Hepatocyte (in vitro differentiated cells): Measurements from ENCODE around the gene IRAG1. TPM values are rescaled to one million over a fixed set of nuclear protein-coding genes. Genes with fewer than 3 reads are reported as not detected.

Experiments
- DNase-seq: peaks from one replicate; pipeline ENCODE4 v3.0.0-alpha.2; 2016; ENCODE audit warnings: low spot score
- H2AFZ ChIP-seq: fragments of 200-600 bp; sonication (generic); 2 replicates; pipeline ENCODE4 v1.6.0; 2016; ENCODE audit warnings: antibody characterized with exemption, mild to moderate bottlenecking
- H3K27ac ChIP-seq: fragments of 200-600 bp; sonication (generic); 2 replicates; pipeline ENCODE4 v1.5.1; 2016; ENCODE audit warnings: mild to moderate bottlenecking
- H3K27me3 ChIP-seq: fragments of 200-600 bp; sonication (generic); 2 replicates; pipeline ENCODE4 v1.6.1; 2016
- H3K36me3 ChIP-seq: fragments of 200-600 bp; sonication (generic); replicated peaks from 2 replicates; pipeline ENCODE4 v1.5.1; 2016; ENCODE audit warnings: low read depth; ENCODE audit not compliant: insufficient read depth
- H3K4me1 ChIP-seq: fragments of 200-600 bp; sonication (generic); 2 replicates; pipeline ENCODE4 v1.5.1; 2016; ENCODE audit warnings: mild to moderate bottlenecking, moderate library complexity; ENCODE audit not compliant: insufficient read depth
- H3K4me2 ChIP-seq: fragments of 200-600 bp; sonication (generic); 2 replicates; pipeline ENCODE4 v1.6.0; 2016
- H3K4me3 ChIP-seq: fragments of 200-600 bp; sonication (generic); 2 replicates; pipeline ENCODE4 v1.5.1; 2016; ENCODE audit warnings: mild to moderate bottlenecking
- H3K79me2 ChIP-seq: fragments of 200-600 bp; sonication (generic); 2 replicates; pipeline ENCODE4 v1.6.0; 2017; ENCODE audit warnings: mild to moderate bottlenecking
- H3K9me2 ChIP-seq: fragments of 200-600 bp; sonication (generic); replicated peaks from 2 replicates; pipeline ENCODE4 v1.6.0; 2017; ENCODE audit warnings: mild to moderate bottlenecking; ENCODE audit not compliant: insufficient read depth
- H3K9me3 ChIP-seq: fragments of 200-600 bp; sonication (generic); 2 replicates; pipeline ENCODE4 v1.5.1; 2016; ENCODE audit warnings: low read depth, mild to moderate bottlenecking
- H4K20me1 ChIP-seq: fragments of 200-600 bp; sonication (generic); 2 replicates; pipeline ENCODE4 v1.6.0; 2016; ENCODE audit warnings: mild to moderate bottlenecking; ENCODE audit not compliant: insufficient read depth, poor library complexity, severe bottlenecking
- EZH2 ChIP-seq: fragments of 200-600 bp; sonication (generic); IDR thresholded peaks from 2 replicates; pipeline ENCODE4 v1.6.1; 2016; ENCODE audit warnings: antibody characterized with exemption, mild to moderate bottlenecking, borderline replicate concordance
- EZH2phosphoT487 ChIP-seq: fragments of 200-600 bp; sonication (generic); IDR thresholded peaks from one replicate; pipeline ENCODE4 v1.6.1; 2018; ENCODE audit warnings: antibody characterized with exemption, mild to moderate bottlenecking, low read depth, moderate library complexity; ENCODE audit not compliant: unreplicated experiment, severe bottlenecking
- WGBS: methylation state at CpG from one replicate; pipeline ENCODE4 v1.1.6; 2016; ENCODE audit warnings: low lambda C conversion rate; ENCODE audit errors: missing lambda C conversion rate; 5-methylcytosine and 5-hydroxymethylcytosine counted together
- polyA plus RNA-seq: library from polyadenylated mRNA; unstranded; fragments of >200 nt; fragmentation: Nextera tagmentation; extraction: Ambion mirVana; gene quantifications from 2 replicates; pipeline ENCODE4 v1.2.1, GENCODE V29; 2016
- total RNA-seq: library from RNA; depleted of rRNA; stranded (reverse); fragments of >200 nt; gene quantifications from 2 replicates; pipeline ENCODE4 v1.2.3, GENCODE V29; 2014
- TF ChIP-seq, protein P1 (sequence below): fragments of 200-600 bp; sonication (generic); IDR thresholded peaks from 2 replicates; pipeline ENCODE4 v1.5.1; 2016; ENCODE audit warnings: antibody characterized with exemption, mild to moderate bottlenecking; ENCODE audit not compliant: poor library complexity

The IRAG1 gene, protein sequence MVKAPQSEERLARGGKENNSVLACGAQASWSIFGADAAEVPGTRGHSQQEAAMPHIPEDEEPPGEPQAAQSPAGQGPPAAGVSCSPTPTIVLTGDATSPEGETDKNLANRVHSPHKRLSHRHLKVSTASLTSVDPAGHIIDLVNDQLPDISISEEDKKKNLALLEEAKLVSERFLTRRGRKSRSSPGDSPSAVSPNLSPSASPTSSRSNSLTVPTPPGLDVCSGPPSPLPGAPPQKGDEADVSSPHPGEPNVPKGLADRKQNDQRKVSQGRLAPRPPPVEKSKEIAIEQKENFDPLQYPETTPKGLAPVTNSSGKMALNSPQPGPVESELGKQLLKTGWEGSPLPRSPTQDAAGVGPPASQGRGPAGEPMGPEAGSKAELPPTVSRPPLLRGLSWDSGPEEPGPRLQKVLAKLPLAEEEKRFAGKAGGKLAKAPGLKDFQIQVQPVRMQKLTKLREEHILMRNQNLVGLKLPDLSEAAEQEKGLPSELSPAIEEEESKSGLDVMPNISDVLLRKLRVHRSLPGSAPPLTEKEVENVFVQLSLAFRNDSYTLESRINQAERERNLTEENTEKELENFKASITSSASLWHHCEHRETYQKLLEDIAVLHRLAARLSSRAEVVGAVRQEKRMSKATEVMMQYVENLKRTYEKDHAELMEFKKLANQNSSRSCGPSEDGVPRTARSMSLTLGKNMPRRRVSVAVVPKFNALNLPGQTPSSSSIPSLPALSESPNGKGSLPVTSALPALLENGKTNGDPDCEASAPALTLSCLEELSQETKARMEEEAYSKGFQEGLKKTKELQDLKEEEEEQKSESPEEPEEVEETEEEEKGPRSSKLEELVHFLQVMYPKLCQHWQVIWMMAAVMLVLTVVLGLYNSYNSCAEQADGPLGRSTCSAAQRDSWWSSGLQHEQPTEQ
- total RNA-seq, result 5.7 and 7.1 TPM in 2 replicates
- 3.1 and 3.2 TPM in 2 replicates for polyA plus RNA-seq

- Histone ChIP-seq H3K27ac (peak within 1 kb of the TSS; percentile 72), H3K79me2 (no peaks in the 10 kb centered on the region), H3K9me3 (no peaks in the 10 kb centered on the region), H4K20me1 (no peaks in the 10 kb centered on the region), H3K36me3 (no peaks in the 10 kb centered on the region), H3K4me1 (no peaks in the 10 kb centered on the region), H3K4me2 (peak within 1 kb of the TSS; percentile 65), H3K27me3 (no peaks in the 10 kb centered on the region), H2AFZ (peak within 1 kb of the TSS; percentile 56), H3K9me2 (no peaks in the 10 kb centered on the region), H3K4me3 (no peak within 1 kb of the TSS)
- DNase-seq, result peak; percentile 47
- TF ChIP-seq EZH2phosphoT487 (no peak), EZH2 (no peak)
- TF ChIP-seq, protein P1, sequence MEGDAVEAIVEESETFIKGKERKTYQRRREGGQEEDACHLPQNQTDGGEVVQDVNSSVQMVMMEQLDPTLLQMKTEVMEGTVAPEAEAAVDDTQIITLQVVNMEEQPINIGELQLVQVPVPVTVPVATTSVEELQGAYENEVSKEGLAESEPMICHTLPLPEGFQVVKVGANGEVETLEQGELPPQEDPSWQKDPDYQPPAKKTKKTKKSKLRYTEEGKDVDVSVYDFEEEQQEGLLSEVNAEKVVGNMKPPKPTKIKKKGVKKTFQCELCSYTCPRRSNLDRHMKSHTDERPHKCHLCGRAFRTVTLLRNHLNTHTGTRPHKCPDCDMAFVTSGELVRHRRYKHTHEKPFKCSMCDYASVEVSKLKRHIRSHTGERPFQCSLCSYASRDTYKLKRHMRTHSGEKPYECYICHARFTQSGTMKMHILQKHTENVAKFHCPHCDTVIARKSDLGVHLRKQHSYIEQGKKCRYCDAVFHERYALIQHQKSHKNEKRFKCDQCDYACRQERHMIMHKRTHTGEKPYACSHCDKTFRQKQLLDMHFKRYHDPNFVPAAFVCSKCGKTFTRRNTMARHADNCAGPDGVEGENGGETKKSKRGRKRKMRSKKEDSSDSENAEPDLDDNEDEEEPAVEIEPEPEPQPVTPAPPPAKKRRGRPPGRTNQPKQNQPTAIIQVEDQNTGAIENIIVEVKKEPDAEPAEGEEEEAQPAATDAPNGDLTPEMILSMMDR, result no peak
- 66% methylated on average over 18 of the region's 18 CpGs for WGBS
Measured at GRCh38 chr11:10693509-10694081, at the start of gene IRAG1. IRAG1 (minus strand) TSS chr11:10693755; CDS start chr11:10693602, 153 bp downstream.

DNA sequence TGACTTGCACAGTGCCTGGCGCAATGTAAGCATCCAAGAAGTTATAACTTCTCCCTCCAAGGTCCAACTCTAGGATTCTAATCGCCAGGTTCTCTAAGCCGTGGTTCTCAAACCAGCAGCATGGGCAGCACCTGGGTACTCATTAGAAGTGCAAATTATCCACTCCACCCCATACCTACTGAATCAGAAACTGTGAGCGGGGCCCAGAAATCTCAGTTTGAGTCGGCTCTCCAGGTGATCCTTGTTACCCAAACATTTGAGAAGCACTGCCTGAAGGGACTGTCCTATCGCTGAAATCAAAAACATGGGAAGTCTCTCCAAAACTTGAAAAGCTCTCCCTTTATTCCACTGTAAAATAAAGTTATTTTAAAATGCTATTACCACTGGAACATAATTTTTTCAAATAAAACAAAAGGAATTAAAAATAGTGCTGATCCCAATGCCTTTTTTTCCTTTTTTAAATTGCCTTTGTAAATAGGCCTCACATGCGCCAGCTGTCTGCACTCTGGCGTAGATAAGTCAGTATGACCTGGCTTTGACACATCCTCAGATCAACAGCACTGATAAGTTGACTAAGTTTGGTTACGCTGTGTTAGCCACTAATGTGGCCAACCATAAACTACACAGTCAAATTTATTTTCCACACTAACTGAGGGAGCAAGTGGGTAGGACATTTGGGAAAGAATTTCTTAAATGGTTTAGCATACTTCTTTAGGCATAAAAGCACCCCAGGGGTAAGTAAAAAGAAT lies 49.1 kb upstream of the IRAG1 start:
- Histone ChIP-seq H3K4me2 (no peak overlapping the region), H3K9me2 (no peaks in the 10 kb centered on the region), H3K9me3 (no peaks in the 10 kb centered on the region), H3K4me3 (no peak overlapping the region), H3K4me1 (peaks cover 3% of the 10 kb centered on the region), H3K27me3 (no peaks in the 10 kb centered on the region), H2AFZ (no peak overlapping the region), H3K79me2 (no peaks in the 10 kb centered on the region), H3K36me3 (no peaks in the 10 kb centered on the region), H4K20me1 (no peaks in the 10 kb centered on the region), H3K27ac (peak overlapping the region; percentile 51)
- WGBS, result 66% methylated on average over 9 of the region's 9 CpGs
- no peak for TF ChIP-seq EZH2
- TF ChIP-seq EZH2phosphoT487, result no peak
- TF ChIP-seq, protein P1, result no peak
- DNase-seq, result peak; percentile 31

- peak; percentile 96 for DNase-seq
- Histone ChIP-seq H4K20me1 (no peaks in the 10 kb centered on the region), H3K36me3 (no peaks in the 10 kb centered on the region), H3K4me2 (peak overlapping the region; percentile 74), H3K9me2 (no peaks in the 10 kb centered on the region), H3K79me2 (no peaks in the 10 kb centered on the region), H3K4me1 (no peaks in the 10 kb centered on the region), H3K4me3 (no peak overlapping the region), H2AFZ (peak overlapping the region; percentile 78), H3K27me3 (no peaks in the 10 kb centered on the region), H3K9me3 (no peaks in the 10 kb centered on the region), H3K27ac (peak overlapping the region; percentile 82)
- TF ChIP-seq, protein P1, result peak; percentile 100
- TF ChIP-seq EZH2, result no peak
- WGBS, result 7% methylated on average over 20 of the region's 21 CpGs
Measured at GRCh38 chr11:10735481-10736475, 42.2 kb upstream of the IRAG1 start.
